NCI-H82 treated with DMSO at 0.1 percent for 48 hours (cell line): ENCODE results near the gene IL1RL2.

Experiments used
- DNase-seq: peaks from one replicate; lab custom pipeline; 2025; ENCODE audit not compliant: unreplicated experiment; lab: John Stamatoyannopoulos, UW

The IL1RL2 gene

DNA sequence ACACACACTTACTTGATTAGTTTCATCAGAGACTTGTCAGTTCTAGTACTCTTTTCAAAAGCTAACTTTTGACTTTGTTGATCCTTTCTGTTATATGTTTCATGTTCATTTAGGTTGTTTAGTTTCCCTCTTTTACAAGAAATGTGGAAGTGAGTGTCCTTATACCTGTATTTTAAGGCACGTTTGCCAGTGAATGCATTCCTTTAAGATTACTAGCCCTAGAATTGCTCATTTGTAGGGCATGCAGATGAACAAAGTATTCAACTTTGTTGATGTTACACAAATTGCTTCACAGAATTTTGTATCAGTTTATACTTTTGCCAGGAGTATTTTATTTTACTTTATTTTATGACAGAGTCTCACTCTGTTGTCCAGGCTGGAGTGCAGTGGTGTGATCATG, 6.3 kb downstream of the IL1RL2 start:
- DNase-seq = no peak

DNA sequence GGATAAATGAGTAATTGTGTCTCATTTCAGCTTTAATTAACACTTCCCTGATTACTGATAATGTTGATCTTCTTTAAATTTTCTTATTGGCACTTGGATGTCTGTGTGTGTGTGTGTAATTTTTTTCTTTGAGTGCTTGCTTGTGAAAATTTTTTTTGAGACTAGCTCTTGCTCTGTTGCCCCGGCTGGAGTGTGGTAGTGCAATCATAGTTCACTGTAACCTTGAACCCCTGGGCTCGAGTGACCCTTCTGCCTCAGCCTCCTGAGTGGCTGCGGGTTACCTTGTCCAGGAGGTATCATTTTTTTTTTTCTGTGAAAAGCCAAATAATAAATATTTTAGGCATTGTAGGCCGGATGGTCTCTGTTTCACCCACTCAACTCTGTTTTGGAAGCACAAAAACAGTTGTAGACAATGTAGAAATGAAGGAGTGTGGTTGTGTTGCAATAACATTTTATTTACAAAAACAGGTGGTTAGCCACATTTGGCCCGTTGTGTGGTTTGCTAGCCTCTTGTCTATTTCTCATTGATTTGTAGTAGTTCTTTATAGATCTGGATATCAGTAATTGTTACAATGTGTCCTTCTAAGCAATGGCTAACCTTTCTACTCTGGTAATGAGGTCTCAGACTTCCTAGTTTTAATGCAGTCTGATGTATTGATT, 7.9 kb downstream of the IL1RL2 start:
- DNase-seq = no peak

DNA sequence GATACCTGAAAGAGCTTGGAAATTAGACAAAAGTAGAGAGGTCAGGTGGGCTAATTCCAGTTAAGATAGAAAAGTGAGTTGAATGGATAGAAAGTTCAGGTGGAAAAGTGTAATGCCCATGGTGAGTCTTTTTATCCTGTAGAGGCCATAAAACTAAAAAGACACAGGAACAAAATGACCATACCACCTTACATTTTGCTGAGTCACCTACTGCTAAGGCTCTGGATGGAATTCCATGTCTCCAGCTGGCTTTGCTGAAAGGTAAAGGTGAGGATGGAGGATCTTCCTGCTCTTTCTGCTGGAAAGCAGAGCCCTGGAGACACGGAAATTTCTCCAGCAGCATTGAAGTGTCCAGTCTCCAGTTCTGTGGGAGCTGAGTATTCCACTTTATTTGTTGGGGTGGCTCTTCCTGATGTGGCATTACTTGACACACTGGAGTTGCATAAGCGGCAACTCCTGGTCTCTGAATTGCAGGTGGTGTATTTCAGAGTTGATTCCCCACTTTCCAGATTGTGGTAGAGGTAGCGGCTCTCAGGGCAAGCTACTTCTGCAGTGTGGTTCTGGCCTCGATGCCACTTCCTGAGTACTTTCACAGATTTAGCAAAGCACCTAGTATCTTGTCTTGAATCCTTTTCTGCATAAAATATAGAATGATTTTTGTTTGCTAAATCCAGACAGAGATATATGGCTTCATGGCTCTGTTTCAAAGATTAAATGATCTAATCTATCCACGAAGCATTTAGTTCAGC, 10.7 kb downstream of the IL1RL2 start:
- DNase-seq = no peak

DNA sequence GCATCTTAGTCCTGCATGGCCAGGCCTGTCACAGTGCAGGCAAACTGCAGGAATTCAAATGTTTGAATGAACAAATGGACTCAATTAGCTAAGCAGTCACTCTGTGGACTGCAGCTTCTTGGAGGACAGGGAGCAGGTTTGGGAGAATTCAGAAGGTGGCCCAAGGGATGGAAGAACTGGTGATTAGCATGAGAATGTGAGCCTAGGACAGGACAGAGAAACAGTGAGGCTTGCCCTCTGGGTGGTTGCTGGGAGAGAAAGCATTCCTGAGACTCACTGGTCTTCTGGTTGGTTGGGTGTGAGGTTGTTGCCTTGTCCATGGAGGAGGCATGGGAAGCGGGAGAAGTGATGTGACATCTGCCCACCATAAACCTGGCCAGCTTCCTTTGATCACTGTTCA, 13.7 kb downstream of the IL1RL2 start:
- no peak for DNase-seq

DNA sequence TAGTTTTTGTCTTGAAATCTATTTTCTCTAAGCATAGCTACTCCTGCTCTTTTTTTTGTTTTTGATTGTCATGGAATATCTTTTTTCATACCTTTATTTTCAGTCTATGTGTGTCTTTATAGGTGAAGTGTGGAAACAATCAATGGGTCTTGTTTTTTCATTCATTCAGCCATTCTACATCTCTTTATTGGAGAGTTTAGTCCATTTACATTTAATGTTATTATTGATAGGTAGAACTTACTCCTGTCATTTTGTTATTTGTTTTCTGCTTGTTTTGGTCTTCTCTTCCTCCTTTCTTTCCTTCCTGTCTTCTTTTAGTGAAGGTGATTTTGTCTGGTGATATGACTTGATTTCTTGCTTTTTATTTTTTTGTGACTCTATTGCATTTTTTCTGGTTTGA, 17.8 kb downstream of the IL1RL2 start:
- DNase-seq = no peak

GRCh38 chr2:102206666-102207341, 20.0 kb downstream of the IL1RL2 start:
- no peak for DNase-seq

GRCh38 chr2:102208774-102209173, 22.0 kb downstream of the IL1RL2 start:
- no peak for DNase-seq

GRCh38 chr2:102209474-102209873, 22.7 kb downstream of the IL1RL2 start:
- no peak for DNase-seq

- DNase-seq = no peak
These were observed 30.2 kb downstream of the IL1RL2 start for GRCh38 chr2:102217032-102217431.

- DNase-seq = no peak
These were observed 38.3 kb downstream of the IL1RL2 start for GRCh38 chr2:102224824-102225739.

DNA sequence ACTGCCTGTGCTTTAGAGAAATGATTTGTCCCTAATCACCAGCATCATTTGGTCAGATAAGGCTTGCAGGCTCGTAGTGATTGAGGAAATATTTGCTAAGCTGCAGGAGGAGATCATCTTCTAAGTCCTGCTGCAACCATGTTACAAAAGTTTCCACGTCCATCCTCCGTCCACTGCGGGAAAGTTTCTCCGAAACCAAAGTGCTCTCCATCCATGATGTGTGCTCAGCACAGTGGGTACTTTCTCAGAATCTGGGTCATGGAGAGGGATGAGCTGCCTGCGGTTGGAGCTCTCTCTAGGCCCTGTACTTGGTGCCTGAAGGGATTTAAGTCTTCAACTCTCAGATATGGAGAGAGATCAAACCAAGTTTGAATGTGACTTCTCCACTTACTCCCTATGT, 39.3 kb downstream of the IL1RL2 start:
- DNase-seq = no peak

- no peak for DNase-seq
These were observed 40.0 kb downstream of the IL1RL2 start for GRCh38 chr2:102226612-102227391.

GRCh38 chr2:102229141-102229769, 42.4 kb downstream of the IL1RL2 start:
- no peak for DNase-seq

DNA sequence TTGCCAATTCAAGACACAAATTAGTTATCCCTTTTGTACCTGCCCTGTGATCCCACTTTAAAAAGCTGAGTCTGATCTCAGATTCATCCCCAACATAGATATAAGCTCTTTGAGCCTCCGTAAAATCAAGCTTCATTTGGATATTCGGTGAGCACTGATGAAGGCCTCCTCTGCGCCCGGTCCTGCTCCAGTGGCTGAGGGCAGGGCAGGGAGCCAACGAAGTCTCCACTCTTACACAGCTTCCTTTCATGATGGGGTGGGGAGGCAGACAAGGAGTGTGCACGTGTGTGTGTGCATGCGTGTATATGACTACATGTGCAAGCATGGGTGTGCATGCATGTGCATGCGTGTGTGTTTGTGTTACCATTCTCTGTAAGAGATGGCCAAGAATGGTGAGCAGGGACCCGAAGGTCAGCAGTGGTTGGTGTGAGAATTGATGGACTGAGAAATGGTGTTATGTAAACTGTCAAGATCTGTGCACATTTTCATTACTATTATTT, 43.6 kb downstream of the IL1RL2 start:
- DNase-seq = no peak

- DNase-seq = no peak
These were observed 46.5 kb downstream of the IL1RL2 start for GRCh38 chr2:102233132-102233884.

DNA sequence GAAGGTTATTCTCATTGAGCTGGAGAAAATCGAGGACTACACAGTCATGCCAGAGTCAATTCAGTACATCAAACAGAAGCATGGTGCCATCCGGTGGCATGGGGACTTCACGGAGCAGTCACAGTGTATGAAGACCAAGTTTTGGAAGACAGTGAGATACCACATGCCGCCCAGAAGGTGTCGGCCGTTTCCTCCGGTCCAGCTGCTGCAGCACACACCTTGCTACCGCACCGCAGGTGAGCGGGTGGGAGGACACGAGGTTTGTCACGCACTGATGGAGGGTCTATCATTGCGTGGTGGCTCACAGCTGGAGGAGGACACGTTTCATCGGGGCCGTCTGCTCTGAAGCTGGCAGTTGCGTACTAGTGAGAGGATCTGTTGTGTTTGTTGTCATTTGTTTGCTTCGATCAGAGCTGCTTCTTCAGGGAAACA, 48.2 kb downstream of the IL1RL2 start:
- DNase-seq = no peak

- DNase-seq = no peak
These were observed 48.7 kb downstream of the IL1RL2 start for GRCh38 chr2:102235491-102235890.

DNA sequence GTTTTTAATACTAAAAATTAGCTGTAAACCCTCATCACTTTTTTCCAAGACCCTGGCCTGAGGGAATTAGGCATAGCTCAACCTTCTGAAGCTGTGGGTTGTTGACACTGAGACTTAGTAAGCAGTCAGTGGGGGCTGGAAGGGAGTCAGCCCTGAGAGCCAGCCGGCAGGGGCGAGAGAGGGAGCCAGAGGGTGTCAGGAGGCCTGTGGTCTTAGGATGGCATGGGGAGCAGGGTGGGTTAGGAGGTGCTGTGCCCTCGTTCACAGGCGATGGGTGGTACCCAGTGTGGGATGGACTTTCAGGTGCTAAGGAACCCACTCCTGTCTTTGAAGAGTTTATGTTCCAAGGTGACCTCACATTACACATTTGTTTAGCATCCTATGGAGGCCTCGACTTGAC, 49.3 kb downstream of the IL1RL2 start:
- DNase-seq = no peak

GRCh38 chr2:102237176-102237575, 50.4 kb downstream of the IL1RL2 start:
- no peak for DNase-seq
